ENCODE measurements around the gene ACAA1.
"Not testable (repeated sequence)": the region's sequence is repeated elsewhere in the genome, so short reads cannot be mapped to it uniquely, and the experiment has no call there.

Gene ACAA1

DNA sequence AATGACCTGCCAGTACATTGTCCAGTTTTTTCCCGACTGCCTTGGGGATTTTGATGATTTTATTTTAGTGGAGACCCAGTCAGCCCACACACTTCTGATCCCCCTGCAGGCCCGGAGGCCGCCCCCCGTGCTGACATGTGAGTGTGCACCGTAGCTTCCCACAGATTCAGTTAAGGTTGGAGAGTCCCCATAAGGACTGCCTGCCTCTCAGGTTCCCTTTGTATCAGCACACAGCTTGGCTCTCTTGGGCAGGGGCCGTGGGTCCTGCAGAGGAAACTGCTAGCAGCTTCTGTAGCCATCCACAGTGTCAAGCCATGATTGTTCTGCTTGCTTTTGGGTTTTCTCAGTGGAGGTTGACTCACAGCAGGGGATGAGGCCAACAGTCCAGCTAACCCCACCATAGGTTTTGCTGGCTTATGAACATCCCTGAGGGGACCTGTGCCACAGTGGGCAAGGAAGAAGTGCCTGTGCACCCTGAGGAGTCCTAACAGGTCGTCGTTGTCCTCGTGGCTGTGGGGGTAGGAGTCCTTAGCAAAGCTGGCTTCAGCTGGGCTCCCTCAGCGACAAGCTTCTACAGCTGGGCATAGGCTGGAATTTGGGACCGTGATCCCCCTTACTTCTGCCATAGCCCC lies 51.5 kb downstream of the ACAA1 start:
- H3K27ac ChIP-seq (ENCODE audit: insufficient read depth in 1 of 2, low read depth in 1 of 2, low read length in 2 of 2, poor library complexity in 1 of 2, severe bottlenecking in 2 of 2): no peak overlapping the region
- POLR2A ChIA-PET: interaction anchor here (0.6 kb wide), 1 partner anchor 8 kb away, joined by 4 read pairs; no protein-coding TSS in a partner anchor

DNA sequence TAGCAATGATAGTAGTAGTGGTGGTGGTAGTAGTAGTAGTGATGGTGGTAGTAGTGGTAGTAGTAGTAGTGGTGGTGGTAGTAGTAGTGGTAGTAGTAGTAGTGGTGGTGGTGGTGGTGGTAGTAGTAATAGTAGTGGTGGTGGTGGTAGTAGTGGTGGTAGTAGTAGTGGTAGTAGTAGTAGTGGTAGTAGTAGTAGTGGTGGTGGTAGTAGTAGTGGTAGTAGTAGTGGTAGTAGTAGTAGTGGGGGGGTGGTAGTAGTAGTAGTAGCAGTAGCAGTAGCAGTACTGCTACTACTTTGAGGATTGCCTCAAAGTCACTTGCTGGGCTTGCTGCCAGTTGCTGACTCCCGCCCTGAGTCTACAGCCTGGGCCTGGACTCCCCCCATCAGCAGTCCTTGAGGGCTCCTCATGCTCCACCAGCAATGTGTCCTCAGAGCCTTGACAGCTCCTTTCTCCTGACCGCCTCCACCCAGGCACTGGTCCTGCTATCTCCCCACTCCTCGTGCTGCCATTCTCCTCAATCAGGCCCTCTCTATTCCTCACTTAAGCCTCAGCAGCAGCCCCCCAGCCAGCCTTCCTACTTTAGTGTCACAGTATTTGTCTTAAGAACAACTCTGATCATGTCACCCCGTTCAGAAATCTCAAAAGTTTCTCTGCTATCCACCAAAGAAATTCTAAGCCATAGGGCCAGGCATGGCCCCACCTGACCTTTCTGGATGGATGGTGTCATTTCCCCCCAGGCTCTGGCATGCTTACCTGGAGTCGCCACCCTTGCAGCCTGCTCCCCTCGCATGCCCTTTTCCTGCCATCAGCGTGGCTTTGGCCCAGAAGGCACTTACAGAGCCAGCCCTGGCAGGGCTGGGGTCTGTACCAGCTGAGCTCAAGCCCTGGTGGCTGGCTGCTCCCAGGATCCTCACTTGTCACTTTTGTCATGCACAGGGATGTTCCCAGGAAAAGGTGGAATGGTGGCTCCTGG lies 52.3 kb downstream of the ACAA1 start:
- Histone ChIP-seq H3K4me3 (ENCODE audit: control insufficient read depth in 1 of 7, extremely low read depth in 1 of 7, insufficient read depth in 4 of 7, low read depth in 2 of 7, low read length in 6 of 7) (no peak overlapping the region), H3K36me3 (ENCODE audit: control insufficient read depth in 4 of 4, insufficient read depth in 4 of 4, low read length in 3 of 4) (no peaks in the 10 kb centered on the region), H3K27ac (ENCODE audit: insufficient read depth in 1 of 2, low read depth in 1 of 2, low read length in 2 of 2, poor library complexity in 1 of 2, severe bottlenecking in 2 of 2) (no peak overlapping the region), H3K4me1 (ENCODE audit: control extremely low read depth in 1 of 4, control insufficient read depth in 4 of 4, insufficient read depth in 4 of 4, low read length in 3 of 4) (no peaks in the 10 kb centered on the region), H3K9me3 (ENCODE audit: control extremely low read depth in 1 of 5, control insufficient read depth in 4 of 5, insufficient read depth in 2 of 5, low read depth in 1 of 5, low read length in 4 of 5) (peaks cover 0 to 6% (median 0%) of the 10 kb centered on the region in 5 experiments), H3K27me3 (replicated peaks in 2 of 5; ENCODE audit: control insufficient read depth in 4 of 5, insufficient read depth in 5 of 5, low read length in 4 of 5) (no peaks in the 10 kb centered on the region)
- POLR2A ChIA-PET: interaction anchor here (0.6 kb wide), 1 partner anchor 9 kb away, joined by 4 read pairs; no protein-coding TSS in a partner anchor
- WGBS (ENCODE audit: insufficient coverage): 80% methylated on average over 7 of the region's 7 CpGs
- CTCF ChIA-PET: no interaction called here
- peak; percentile 82 to 96 (median 91) for DNase-seq

More for the DNA sequence above, 51.5 kb downstream of the ACAA1 start:
- Histone ChIP-seq H3K4me1 (ENCODE audit: control extremely low read depth in 1 of 4, control insufficient read depth in 4 of 4, insufficient read depth in 4 of 4, low read length in 3 of 4) (no peaks in the 10 kb centered on the region), H3K4me3 (ENCODE audit: control insufficient read depth in 1 of 7, extremely low read depth in 1 of 7, insufficient read depth in 4 of 7, low read depth in 2 of 7, low read length in 6 of 7) (no peak overlapping the region), H3K9me3 (ENCODE audit: control extremely low read depth in 1 of 5, control insufficient read depth in 4 of 5, insufficient read depth in 2 of 5, low read depth in 1 of 5, low read length in 4 of 5) (peaks cover 0 to 6% (median 0%) of the 10 kb centered on the region in 5 experiments), H3K27me3 (replicated peaks in 2 of 5; ENCODE audit: control insufficient read depth in 4 of 5, insufficient read depth in 5 of 5, low read length in 4 of 5) (no peaks in the 10 kb centered on the region), H3K36me3 (ENCODE audit: control insufficient read depth in 4 of 4, insufficient read depth in 4 of 4, low read length in 3 of 4) (no peaks in the 10 kb centered on the region)
- 93% methylated on average over 9 of the region's 11 CpGs for WGBS (ENCODE audit: insufficient coverage)
- CTCF ChIA-PET: no interaction called here
- DNase-seq: peak in 2 of 3 donors; percentile 42 to 64

DNA sequence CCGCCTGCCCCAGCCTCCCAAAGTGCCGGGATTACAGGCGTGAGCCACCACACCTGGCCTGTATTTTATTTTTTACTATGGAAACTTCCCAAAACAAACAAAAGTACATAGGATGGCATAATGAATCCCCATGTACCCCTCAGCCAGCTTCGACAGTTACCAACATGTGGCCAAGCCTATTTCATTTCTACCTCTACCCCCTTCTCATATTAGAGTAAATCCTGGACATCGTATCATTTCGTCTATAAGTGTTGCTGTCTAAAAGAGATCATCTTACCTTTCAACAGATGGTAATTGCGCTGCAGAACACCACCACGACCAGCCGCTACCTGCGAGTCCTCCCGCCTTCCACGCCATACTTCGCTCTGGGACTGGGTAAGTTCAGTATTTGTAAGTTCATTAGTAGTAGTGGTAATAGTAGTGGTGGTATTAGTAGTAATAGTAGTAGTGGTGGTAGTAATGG lies 53.0 kb downstream of the ACAA1 start:
- Histone ChIP-seq H3K4me3 (ENCODE audit: control insufficient read depth in 1 of 7, extremely low read depth in 1 of 7, insufficient read depth in 4 of 7, low read depth in 2 of 7, low read length in 6 of 7) (no peak overlapping the region), H3K36me3 (ENCODE audit: control insufficient read depth in 4 of 4, insufficient read depth in 4 of 4, low read length in 3 of 4) (no peaks in the 10 kb centered on the region), H3K9me3 (ENCODE audit: control extremely low read depth in 1 of 5, control insufficient read depth in 4 of 5, insufficient read depth in 2 of 5, low read depth in 1 of 5, low read length in 4 of 5) (peaks cover 0 to 6% (median 0%) of the 10 kb centered on the region in 5 experiments), H3K27ac (ENCODE audit: insufficient read depth in 1 of 2, low read depth in 1 of 2, low read length in 2 of 2, poor library complexity in 1 of 2, severe bottlenecking in 2 of 2) (no peak overlapping the region), H3K27me3 (replicated peaks in 2 of 5; ENCODE audit: control insufficient read depth in 4 of 5, insufficient read depth in 5 of 5, low read length in 4 of 5) (no peaks in the 10 kb centered on the region), H3K4me1 (ENCODE audit: control extremely low read depth in 1 of 4, control insufficient read depth in 4 of 4, insufficient read depth in 4 of 4, low read length in 3 of 4) (no peaks in the 10 kb centered on the region)
- ChIA-PET POLR2A (no interaction called here), CTCF (no interaction called here)
- WGBS (ENCODE audit: insufficient coverage): 99% methylated on average over 12 of the region's 13 CpGs
- DNase-seq: peak in 2 of 3 donors; percentile 58 to 77

DNA sequence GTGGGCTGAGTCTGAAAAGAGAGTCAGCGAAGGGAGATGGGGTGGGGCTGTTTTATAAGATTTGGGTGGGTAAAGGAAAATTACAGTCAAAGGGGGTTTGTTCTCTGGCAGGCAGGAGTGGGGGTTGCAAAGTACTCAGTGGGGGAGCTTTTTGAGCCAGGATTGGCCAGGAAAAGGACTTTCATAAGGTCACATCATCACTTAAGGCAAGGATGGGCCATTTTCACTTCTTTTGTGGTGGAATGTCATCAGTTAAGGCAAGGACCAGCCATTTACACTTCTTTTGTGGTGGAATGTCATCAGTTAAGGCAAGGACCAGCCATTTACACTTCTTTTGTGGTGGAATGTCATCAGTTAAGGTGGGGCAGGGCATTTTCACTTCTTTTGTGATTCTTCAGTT lies 53.7 kb downstream of the ACAA1 start:
- DNase-seq: peak in 1 of 3 donors; percentile 36
- H3K36me3 ChIP-seq (ENCODE audit: control insufficient read depth in 4 of 4, insufficient read depth in 4 of 4, low read length in 3 of 4); H3K27ac ChIP-seq (ENCODE audit: insufficient read depth in 1 of 2, low read depth in 1 of 2, low read length in 2 of 2, poor library complexity in 1 of 2, severe bottlenecking in 2 of 2); CTCF ChIA-PET; POLR2A ChIA-PET; H3K9me3 ChIP-seq (ENCODE audit: control extremely low read depth in 1 of 5, control insufficient read depth in 4 of 5, insufficient read depth in 2 of 5, low read depth in 1 of 5, low read length in 4 of 5); H3K27me3 ChIP-seq (replicated peaks in 2 of 5; ENCODE audit: control insufficient read depth in 4 of 5, insufficient read depth in 5 of 5, low read length in 4 of 5); H3K4me1 ChIP-seq (ENCODE audit: control extremely low read depth in 1 of 4, control insufficient read depth in 4 of 4, insufficient read depth in 4 of 4, low read length in 3 of 4); H3K4me3 ChIP-seq (ENCODE audit: control insufficient read depth in 1 of 7, extremely low read depth in 1 of 7, insufficient read depth in 4 of 7, low read depth in 2 of 7, low read length in 6 of 7): not testable (repeated sequence)
- no CpG with 5 or more reads among the region's 1 CpG for WGBS (ENCODE audit: insufficient coverage)

DNA sequence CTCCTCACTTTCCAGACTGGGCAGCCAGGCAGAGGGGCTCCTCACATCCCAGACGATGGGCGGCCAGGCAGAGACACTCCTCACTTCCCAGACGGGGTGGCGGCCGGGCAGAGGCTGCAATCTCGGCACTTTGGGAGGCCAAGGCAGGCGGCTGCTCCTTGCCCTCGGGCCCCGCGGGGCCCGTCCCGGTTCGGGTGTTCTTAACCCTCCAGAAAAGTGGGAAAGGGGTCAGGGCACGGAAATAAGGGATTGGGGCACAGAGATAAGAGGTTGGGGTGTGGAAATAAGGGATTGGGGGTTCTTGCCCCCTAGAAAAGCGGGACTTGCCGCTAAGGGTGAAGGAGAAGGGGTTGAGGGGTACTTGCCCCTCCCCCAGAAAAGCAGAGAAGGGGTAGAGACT lies 54.6 kb downstream of the ACAA1 start:
- DNase-seq; H3K27me3 ChIP-seq (replicated peaks in 2 of 5; ENCODE audit: control insufficient read depth in 4 of 5, insufficient read depth in 5 of 5, low read length in 4 of 5); H3K36me3 ChIP-seq (ENCODE audit: control insufficient read depth in 4 of 4, insufficient read depth in 4 of 4, low read length in 3 of 4); H3K4me1 ChIP-seq (ENCODE audit: control extremely low read depth in 1 of 4, control insufficient read depth in 4 of 4, insufficient read depth in 4 of 4, low read length in 3 of 4); H3K27ac ChIP-seq (ENCODE audit: insufficient read depth in 1 of 2, low read depth in 1 of 2, low read length in 2 of 2, poor library complexity in 1 of 2, severe bottlenecking in 2 of 2); CTCF ChIA-PET; H3K4me3 ChIP-seq (ENCODE audit: control insufficient read depth in 1 of 7, extremely low read depth in 1 of 7, insufficient read depth in 4 of 7, low read depth in 2 of 7, low read length in 6 of 7); H3K9me3 ChIP-seq (ENCODE audit: control extremely low read depth in 1 of 5, control insufficient read depth in 4 of 5, insufficient read depth in 2 of 5, low read depth in 1 of 5, low read length in 4 of 5); POLR2A ChIA-PET: not testable (repeated sequence)
- 100% methylated on average over 8 of the region's 16 CpGs for WGBS (ENCODE audit: insufficient coverage)

DNA sequence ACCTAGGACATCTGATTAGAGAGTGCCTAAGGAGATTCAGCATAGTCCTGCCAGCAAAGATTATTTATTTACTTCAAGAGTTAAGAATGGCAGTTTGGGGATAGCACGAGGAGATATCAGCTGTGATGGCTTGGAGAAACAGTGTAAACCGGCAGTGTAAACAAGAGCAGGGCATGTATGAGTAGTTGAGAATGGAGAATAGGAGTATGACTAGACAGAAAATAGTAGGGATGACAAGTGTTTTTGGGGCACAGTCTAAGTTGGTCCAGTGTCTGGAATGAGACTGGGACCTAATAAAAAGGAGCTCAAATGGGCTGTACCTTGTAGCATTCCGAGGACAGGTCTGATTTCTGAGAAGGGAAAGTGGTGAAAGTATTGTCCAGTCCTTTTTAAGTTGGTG lies 59.9 kb downstream of the ACAA1 start:
- H3K27me3 ChIP-seq (replicated peaks in 2 of 5; ENCODE audit: control insufficient read depth in 4 of 5, insufficient read depth in 5 of 5, low read length in 4 of 5); H3K36me3 ChIP-seq (ENCODE audit: control insufficient read depth in 4 of 4, insufficient read depth in 4 of 4, low read length in 3 of 4); H3K4me3 ChIP-seq (ENCODE audit: control insufficient read depth in 1 of 7, extremely low read depth in 1 of 7, insufficient read depth in 4 of 7, low read depth in 2 of 7, low read length in 6 of 7); CTCF ChIA-PET; H3K9me3 ChIP-seq (ENCODE audit: control extremely low read depth in 1 of 5, control insufficient read depth in 4 of 5, insufficient read depth in 2 of 5, low read depth in 1 of 5, low read length in 4 of 5); DNase-seq; H3K27ac ChIP-seq (ENCODE audit: insufficient read depth in 1 of 2, low read depth in 1 of 2, low read length in 2 of 2, poor library complexity in 1 of 2, severe bottlenecking in 2 of 2); POLR2A ChIA-PET; H3K4me1 ChIP-seq (ENCODE audit: control extremely low read depth in 1 of 4, control insufficient read depth in 4 of 4, insufficient read depth in 4 of 4, low read length in 3 of 4): not testable (repeated sequence)
- WGBS (ENCODE audit: insufficient coverage): 100% methylated on average over 1 of the region's 3 CpGs

Data from common myeloid progenitor, CD34-positive (primary cell).